ENCODE results near the gene PLPP4. TPM values are rescaled to one million over a fixed set of nuclear protein-coding genes. Genes with fewer than 3 reads are reported as not detected.

PLPP4 gene
- total and polyA plus RNA-seq, 2 donors (not counting 3 experiments of a cell fraction or from before 2014, with no cell fraction given): 15.5 to 36.4 TPM

DNA sequence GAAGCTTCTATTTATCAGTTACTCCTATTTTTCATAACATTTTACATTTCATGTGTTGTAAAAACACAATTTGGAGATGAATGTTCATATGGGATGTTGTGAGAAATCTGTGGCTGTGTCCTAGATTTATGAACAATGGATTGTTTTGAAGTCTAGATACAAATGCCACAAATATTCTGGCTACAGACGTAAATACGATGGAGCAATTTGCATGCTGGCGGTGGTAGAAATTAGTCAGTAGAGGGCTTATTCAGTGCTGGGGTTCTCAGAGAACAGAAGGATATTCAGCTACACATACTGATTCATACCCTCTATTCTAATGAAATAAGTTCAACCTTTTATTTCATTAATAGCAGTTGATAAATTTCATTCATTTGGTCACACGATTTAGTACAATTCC lies 48.8 kb downstream of the PLPP4 start:
- Histone ChIP-seq H3K27me3 (ENCODE audit: control insufficient read depth in 2 of 2, insufficient read depth in 2 of 2, low read length in 2 of 2) (no peaks in the 10 kb centered on the region), H3K36me3 (ENCODE audit: control insufficient read depth in 2 of 2, extremely low read depth in 1 of 2, insufficient read depth in 2 of 2, low read length in 2 of 2) (no peaks in the 10 kb centered on the region), H3K27ac (ENCODE audit: insufficient read depth, low read depth, low read length) (no peak overlapping the region), H3K4me2 (ENCODE audit: insufficient read depth, low read length) (no peak overlapping the region), H3K4me3 (replicated peaks in 1 of 3; ENCODE audit: insufficient read depth in 1 of 3, low read depth in 1 of 3, low read length in 3 of 3) (no peak overlapping the region), H3K9ac (replicated peaks; ENCODE audit: extremely low read depth, insufficient read depth, low read length) (no peak overlapping the region), H3K9me3 (replicated peaks; ENCODE audit: control insufficient read depth, insufficient read depth, low read length) (no peaks in the 10 kb centered on the region), H2AFZ (ENCODE audit: low read depth, low read length) (no peak overlapping the region), H4K20me1 (replicated peaks; ENCODE audit: control insufficient read depth, extremely low read depth, insufficient read depth, low read length) (no peaks in the 10 kb centered on the region), H3K4me1 (ENCODE audit: control insufficient read depth, extremely low read depth, insufficient read depth, low read length) (peaks cover 3% of the 10 kb centered on the region), H3K79me2 (ENCODE audit: control insufficient read depth, insufficient read depth, low read length) (no peaks in the 10 kb centered on the region), H3K9me1 (replicated peaks; ENCODE audit: control insufficient read depth, extremely low read depth, insufficient read depth, low read length) (no peaks in the 10 kb centered on the region)
- FAIRE-seq (no peak), DNase-seq (ENCODE audit: low read depth, low spot score) (no peak)
- no TSS peak for BruUV-seq (replicated peaks)
- TF ChIP-seq JUN (IDR thresholded peaks at IDR 0.05; ENCODE audit: borderline replicate concordance, insufficient read depth, insufficient read length, low read depth) (no peak), MYC (IDR thresholded peaks at IDR 0.05; ENCODE audit: low read depth, low read length) (no peak), POLR2AphosphoS5 (IDR thresholded peaks at IDR 0.05; ENCODE audit: insufficient read depth, low read depth, low read length) (no peak), FOS (IDR thresholded peaks at IDR 0.05; ENCODE audit: borderline replicate concordance, insufficient read depth, low read length) (no peak), GATA2 (IDR thresholded peaks at IDR 0.05; ENCODE audit: insufficient read depth, insufficient read length, low read depth, low read length) (no peak), POLR2A (IDR thresholded peaks at IDR 0.05; ENCODE audit: low read depth, low read length) (no peak), EZH2 (IDR thresholded peaks at IDR 0.05; ENCODE audit: borderline replicate concordance, low read depth, low read length, severe bottlenecking) (no peak)
- TF ChIP-seq, protein P1, sequence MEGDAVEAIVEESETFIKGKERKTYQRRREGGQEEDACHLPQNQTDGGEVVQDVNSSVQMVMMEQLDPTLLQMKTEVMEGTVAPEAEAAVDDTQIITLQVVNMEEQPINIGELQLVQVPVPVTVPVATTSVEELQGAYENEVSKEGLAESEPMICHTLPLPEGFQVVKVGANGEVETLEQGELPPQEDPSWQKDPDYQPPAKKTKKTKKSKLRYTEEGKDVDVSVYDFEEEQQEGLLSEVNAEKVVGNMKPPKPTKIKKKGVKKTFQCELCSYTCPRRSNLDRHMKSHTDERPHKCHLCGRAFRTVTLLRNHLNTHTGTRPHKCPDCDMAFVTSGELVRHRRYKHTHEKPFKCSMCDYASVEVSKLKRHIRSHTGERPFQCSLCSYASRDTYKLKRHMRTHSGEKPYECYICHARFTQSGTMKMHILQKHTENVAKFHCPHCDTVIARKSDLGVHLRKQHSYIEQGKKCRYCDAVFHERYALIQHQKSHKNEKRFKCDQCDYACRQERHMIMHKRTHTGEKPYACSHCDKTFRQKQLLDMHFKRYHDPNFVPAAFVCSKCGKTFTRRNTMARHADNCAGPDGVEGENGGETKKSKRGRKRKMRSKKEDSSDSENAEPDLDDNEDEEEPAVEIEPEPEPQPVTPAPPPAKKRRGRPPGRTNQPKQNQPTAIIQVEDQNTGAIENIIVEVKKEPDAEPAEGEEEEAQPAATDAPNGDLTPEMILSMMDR (IDR thresholded peaks at IDR 0.05; ENCODE audit: extremely low read depth in 1 of 2, insufficient read depth in 1 of 2, low read depth in 1 of 2, low read length in 2 of 2): no peak
- TF ChIP-seq, protein P2, sequence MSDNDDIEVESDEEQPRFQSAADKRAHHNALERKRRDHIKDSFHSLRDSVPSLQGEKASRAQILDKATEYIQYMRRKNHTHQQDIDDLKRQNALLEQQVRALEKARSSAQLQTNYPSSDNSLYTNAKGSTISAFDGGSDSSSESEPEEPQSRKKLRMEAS (IDR thresholded peaks at IDR 0.05; ENCODE audit: insufficient read depth, insufficient read length): no peak
- intact Hi-C loops (cut with micrococcal nuclease) (no loop called here), dilution Hi-C loops (cut with MboI; ENCODE audit: extremely low pct_ligation_motif_present, low sequenced_read_pairs) (no loop called here)
- ChIA-PET CTCF (interaction anchor here (0.9 kb wide), 1 partner anchor 83 kb away, joined by 3 read pairs; no protein-coding TSS in a partner anchor), POLR2A (no interaction called here)
